GM18526 (cell line): ENCODE data around the gene POLD4.
A peak's percentile ranks its signal among the peaks of the same experiment; 100 is the strongest.

Source experiments
- POLR2A ChIP-seq: IDR thresholded peaks from 3 replicates; pipeline ENCODE4 v1.6.1; 2011; ENCODE audit not compliant: insufficient read length; ENCODE audit errors: extremely low read depth

The POLD4 gene

GRCh38 chr11:67354075-67355022 is 1.0 kb upstream of the POLD4 start:
- peak; percentile 34 for TF ChIP-seq POLR2A

GRCh38 chr11:67352546-67353316 is 615 bp downstream of the POLD4 start:
- TF ChIP-seq POLR2A, result no peak

- no peak for TF ChIP-seq POLR2A
Observed at GRCh38 chr11:67351275-67352005, 1.9 kb downstream of the POLD4 start.

GRCh38 chr11:67349928-67350465 is 3.3 kb downstream of the POLD4 start:
- no peak for TF ChIP-seq POLR2A

- no peak for TF ChIP-seq POLR2A
Observed at GRCh38 chr11:67349457-67349856, 3.9 kb downstream of the POLD4 start.

- TF ChIP-seq POLR2A, result no peak
Observed at GRCh38 chr11:67349036-67349435, 4.3 kb downstream of the POLD4 start.

GRCh38 chr11:67347964-67348749 is 5.2 kb downstream of the POLD4 start:
- no peak for TF ChIP-seq POLR2A

- no peak for TF ChIP-seq POLR2A
Observed at GRCh38 chr11:67345920-67346819, 7.2 kb downstream of the POLD4 start.

GRCh38 chr11:67345247-67345919 is 8.0 kb downstream of the POLD4 start:
- TF ChIP-seq POLR2A, result no peak

- TF ChIP-seq POLR2A, result no peak
Observed at GRCh38 chr11:67344264-67344663, 9.1 kb downstream of the POLD4 start.

- TF ChIP-seq POLR2A, result no peak
Observed at GRCh38 chr11:67337257-67337656, 16.1 kb downstream of the POLD4 start.

GRCh38 chr11:67332081-67332691 is 21.2 kb downstream of the POLD4 start:
- TF ChIP-seq POLR2A, result no peak
